HCT116 (cell line): ENCODE data around the gene ETFA.
A peak's percentile ranks its signal among the peaks of the same experiment; 100 is the strongest.

ENCODE experiments used
- ATF3 ChIP-seq: IDR thresholded peaks from 2 replicates; pipeline ENCODE4 v1.6.1; 2012
- CBX3 ChIP-seq: IDR thresholded peaks from 2 replicates; pipeline ENCODE4 v1.6.1; 2012; ENCODE audit warnings: low read depth
- CTCF ChIP-seq, 3 experiments: fragments of 200-600 bp in 1 of 3; sonication (generic) in 1 of 3; IDR thresholded peaks in 2 of 3; conservative IDR thresholded peaks in 1 of 3; 2 replicates each; pipeline ENCODE4 v1.5.1; 2012 to 2017; ENCODE audit warnings: low read depth in 2 of 3, low read length in 2 of 3, antibody characterized with exemption in 1 of 3, borderline replicate concordance in 1 of 3, control low read depth in 1 of 3, mild to moderate bottlenecking in 1 of 3, mixed read lengths in 1 of 3, mixed run types in 1 of 3, moderate library complexity in 1 of 3; ENCODE audit not compliant: insufficient read depth in 1 of 3
- EZH2 ChIP-seq: fragments of 200-600 bp; sonication (generic); IDR thresholded peaks from 2 replicates; pipeline ENCODE4 v1.6.1; 2017; ENCODE audit warnings: antibody characterized with exemption, mixed run types
- MAX ChIP-seq: IDR thresholded peaks from 2 replicates; pipeline ENCODE4 v1.6.1; 2012
- POLR2A ChIP-seq: IDR thresholded peaks from 2 replicates; pipeline ENCODE4 v1.7.0; 2011; ENCODE audit warnings: borderline replicate concordance; ENCODE audit not compliant: insufficient read depth, insufficient read length; ENCODE audit errors: extremely low read depth
- POLR2AphosphoS5 ChIP-seq: IDR thresholded peaks from 2 replicates; pipeline ENCODE4 v1.6.1; 2011; ENCODE audit warnings: mild to moderate bottlenecking, low read depth, low read length, moderate library complexity
- REST ChIP-seq: IDR thresholded peaks from 2 replicates; pipeline ENCODE4 v1.6.1; 2012; ENCODE audit warnings: low read depth
- SIN3A ChIP-seq: IDR thresholded peaks from 2 replicates; pipeline ENCODE4 v1.6.1; 2012; ENCODE audit warnings: low read depth
- SP1 ChIP-seq: IDR thresholded peaks from 2 replicates; pipeline ENCODE4 v1.6.1; 2012; ENCODE audit warnings: low read depth
- SRF ChIP-seq: IDR thresholded peaks from 2 replicates; pipeline ENCODE4 v1.6.1; 2012; ENCODE audit warnings: low read depth

- TF ChIP-seq CBX3 (no peak), CTCF (IDR thresholded peaks at IDR 0.05 in 2 of 3, conservative IDR thresholded peaks at IDR 0.05 in 1 of 3; ENCODE audit: borderline replicate concordance in 1 of 3, insufficient read depth in 1 of 3, low read depth in 2 of 3, low read length in 2 of 3) (no peak), MAX (no peak), SP1 (peak; percentile 51; the same call in 1 of the 2 replicates), REST (no peak), SRF (no peak), POLR2A (no peak), SIN3A (no peak), POLR2AphosphoS5 (no peak), ATF3 (no peak), EZH2 (no peak)
Observed at GRCh38 chr15:76169018-76169417, 142.3 kb downstream of the ETFA start.
